Activated CD4-positive, CD25-positive, alpha-beta regulatory T cell (primary cell): Measurements from ENCODE around the gene ZNF275.
"Not testable (repeated sequence)": the region's sequence is repeated elsewhere in the genome, so short reads cannot be mapped to it uniquely, and the experiment has no call there.

Experiments used
- DNase-seq, 4 experiments: peaks; one replicate each; lab custom pipeline; 2025; lab: John Stamatoyannopoulos, UW

Gene ZNF275

GRCh38 chrX:153361781-153362397, 27.9 kb downstream of the ZNF275 start:
- no peak for DNase-seq

- DNase-seq: no peak
Measured at GRCh38 chrX:153365670-153366069, 31.7 kb downstream of the ZNF275 start.

- DNase-seq: no peak
Measured at GRCh38 chrX:153366119-153366518, 32.2 kb downstream of the ZNF275 start.

GRCh38 chrX:153366878-153367538, 33.1 kb downstream of the ZNF275 start:
- no peak for DNase-seq

- no peak for DNase-seq
Measured at GRCh38 chrX:153370293-153371055, 36.5 kb downstream of the ZNF275 start.

GRCh38 chrX:153371256-153371655, 37.3 kb downstream of the ZNF275 start:
- no peak for DNase-seq

- no peak for DNase-seq
Measured at GRCh38 chrX:153372949-153373348, 39.0 kb downstream of the ZNF275 start.

GRCh38 chrX:153374426-153374825, 40.5 kb downstream of the ZNF275 start:
- DNase-seq: no peak

- no peak for DNase-seq
Measured at GRCh38 chrX:153375571-153375970, 41.6 kb downstream of the ZNF275 start.

GRCh38 chrX:153377727-153378126, 43.8 kb downstream of the ZNF275 start:
- no peak for DNase-seq

GRCh38 chrX:153378607-153379006, 44.7 kb downstream of the ZNF275 start:
- no peak for DNase-seq

GRCh38 chrX:153379508-153379907, 45.6 kb downstream of the ZNF275 start:
- DNase-seq: no peak

- DNase-seq: no peak
Measured at GRCh38 chrX:153379971-153380581, 46.1 kb downstream of the ZNF275 start.

- no peak for DNase-seq
Measured at GRCh38 chrX:153380691-153381090, 46.7 kb downstream of the ZNF275 start.

- no peak for DNase-seq
Measured at GRCh38 chrX:153381684-153382532, 48.0 kb downstream of the ZNF275 start.

- DNase-seq: no peak
Measured at GRCh38 chrX:153382563-153383482, 48.9 kb downstream of the ZNF275 start.

GRCh38 chrX:153384390-153384789, 50.4 kb downstream of the ZNF275 start:
- no peak for DNase-seq

- DNase-seq: not testable (repeated sequence)
Measured at GRCh38 chrX:153384973-153385372, 51.0 kb downstream of the ZNF275 start.

- DNase-seq: no peak
Measured at GRCh38 chrX:153386097-153386496, 52.1 kb downstream of the ZNF275 start.

- DNase-seq: no peak
Measured at GRCh38 chrX:153387345-153387744, 53.4 kb downstream of the ZNF275 start.
